GM12878 (cell line): ENCODE data around the gene TULP4. TPM values are rescaled to one million over a fixed set of nuclear protein-coding genes. Genes with fewer than 3 reads are reported as not detected.

Source experiments
- ATAC-seq: fragments of 200-7000 bp; cut with Tn5 transposase; 3 replicates; pipeline ENCODE4 v1.9.1; 2020; ENCODE audit warnings: mild to moderate bottlenecking, moderate library complexity
- BruUV-seq: library from RNA; stranded (reverse); fragments of 400-500 nt; replicated peaks from 2 replicates; lab custom pipeline; 2021; lab: Mats Ljungman, UMichigan
- CTCF ChIA-PET: fragments of 300-600 bp; sonication (Branson Sonifier 250); formaldehyde crosslinking; extraction: SDS; loops from one replicate; lab custom pipeline; 2021; ENCODE audit warnings: inconsistent platforms; lab: Yijun Ruan, JAX
- POLR2A ChIA-PET: fragments of 350-600 bp; formaldehyde crosslinking; extraction: SDS; loops from one replicate; lab custom pipeline; 2021; ENCODE audit warnings: inconsistent platforms; lab: Charles Lee
- RAD21 ChIA-PET: fragments of 300-600 bp; sonication (Branson Sonifier 250); formaldehyde crosslinking; loops from one replicate; lab custom pipeline; 2023; ENCODE audit warnings: antibody characterized with exemption; ENCODE audit not compliant: unreplicated experiment; lab: Charles Lee
- SMC1A ChIA-PET: fragments of 300-600 bp; sonication (Branson Sonifier 250); formaldehyde crosslinking; loops from one replicate; lab custom pipeline; 2023; ENCODE audit not compliant: unreplicated experiment, uncharacterized antibody; lab: Charles Lee
- DNase-seq: peaks from one replicate; pipeline ENCODE4 v3.0.0-alpha.2; 2011; ENCODE audit warnings: low read depth, low spot score
- FAIRE-seq: peaks from 3 replicates; lab custom pipeline; 2011; peaks lifted over from hg19 to GRCh38; lab: Jason Lieb, UNC
- H2AFZ ChIP-seq: 2 replicates; pipeline ENCODE4 v1.6.0; 2011; ENCODE audit warnings: low read depth, low read length, control low read depth; ENCODE audit not compliant: control insufficient read depth
- H3K27ac ChIP-seq: 2 replicates; pipeline ENCODE4 v1.5.1; 2011; ENCODE audit warnings: control low read depth; ENCODE audit not compliant: control insufficient read depth, insufficient read depth
- H3K27me3 ChIP-seq, 2 experiments: replicated peaks in 1 of 2; 2 replicates each; pipeline versions ENCODE4 v1.6.0 to v1.6.1; 2011; ENCODE audit warnings: low read length in 1 of 2; ENCODE audit not compliant: control insufficient read depth in 2 of 2, insufficient read depth in 2 of 2
- H3K36me3 ChIP-seq, 2 experiments: 2 replicates each; pipeline ENCODE4 v1.5.1; 2011; ENCODE audit warnings: low read length in 1 of 2; ENCODE audit not compliant: control insufficient read depth in 2 of 2, insufficient read depth in 2 of 2
- H3K4me1 ChIP-seq: 2 replicates; pipeline ENCODE4 v1.6.1; 2011; ENCODE audit warnings: mild to moderate bottlenecking, low read length, moderate library complexity, mixed read lengths; ENCODE audit not compliant: control insufficient read depth, insufficient read depth
- H3K4me2 ChIP-seq: 2 replicates; pipeline ENCODE4 v1.6.0; 2011; ENCODE audit warnings: control low read depth; ENCODE audit not compliant: control insufficient read depth, insufficient read depth
- H3K4me3 ChIP-seq: fragments of 200-600 bp; sonication (generic); 2 replicates; pipeline ENCODE4 v1.5.1; 2016
- H3K79me2 ChIP-seq: 2 replicates; pipeline ENCODE4 v1.6.0; 2011; ENCODE audit warnings: low read length; ENCODE audit not compliant: control insufficient read depth, insufficient read depth
- H3K9ac ChIP-seq: 2 replicates; pipeline ENCODE4 v1.8.0; 2011; ENCODE audit warnings: low read length, control low read depth, mixed read lengths; ENCODE audit not compliant: control insufficient read depth, insufficient read depth
- H3K9me3 ChIP-seq: replicated peaks from 3 replicates; pipeline ENCODE4 v1.5.1; 2011; ENCODE audit warnings: mild to moderate bottlenecking, low read length; ENCODE audit not compliant: control insufficient read depth, insufficient read depth
- H4K20me1 ChIP-seq: 2 replicates; pipeline ENCODE4 v1.6.0; 2011; ENCODE audit not compliant: control insufficient read depth, insufficient read depth
- CHD1 ChIP-seq: IDR thresholded peaks from 2 replicates; pipeline ENCODE4 v1.6.1; 2012; ENCODE audit warnings: low read depth, low read length, improper control_type of control experiment
- CREM ChIP-seq: IDR thresholded peaks from 2 replicates; pipeline ENCODE4 v1.6.1; 2014; ENCODE audit warnings: antibody characterized with exemption, low read depth
- IRF5 ChIP-seq: fragments of 450-650 bp; IDR thresholded peaks from 2 replicates; pipeline ENCODE4 v1.6.1; 2017; ENCODE audit warnings: borderline replicate concordance
- MYC ChIP-seq: IDR thresholded peaks from 2 replicates; pipeline ENCODE4 v1.6.1; 2011; ENCODE audit warnings: mild to moderate bottlenecking, low read length, moderate library complexity, inconsistent platforms; ENCODE audit not compliant: insufficient read depth, insufficient replicate concordance, insufficient read length, severe bottlenecking
- NRF1 ChIP-seq: conservative IDR thresholded peaks from 2 replicates; pipeline ENCODE4 v1.6.1; 2011; ENCODE audit warnings: mild to moderate bottlenecking, low read depth, low read length, improper control_type of control experiment
- RUNX3 ChIP-seq: IDR thresholded peaks from 2 replicates; pipeline ENCODE4 v1.6.1; 2012; ENCODE audit warnings: low read length, inconsistent platforms
- SP1 ChIP-seq: IDR thresholded peaks from one replicate; pipeline ENCODE4 v1.6.1; 2011; ENCODE audit warnings: low read depth, low read length
- TCF7 ChIP-seq: IDR thresholded peaks from 2 replicates; pipeline ENCODE4 v1.6.1; 2014; ENCODE audit warnings: antibody characterized with exemption, borderline replicate concordance
- ZNF384 ChIP-seq: IDR thresholded peaks from 2 replicates; pipeline ENCODE4 v1.6.1; 2012; ENCODE audit warnings: low read depth, mild to moderate bottlenecking, low read length, improper control_type of control experiment, borderline replicate concordance
- WGBS: methylation state at CpG from one replicate; pipeline ENCODE4 v1.1.6; 2016; ENCODE audit warnings: low lambda C conversion rate; ENCODE audit not compliant: insufficient replicate concordance, insufficient coverage; ENCODE audit errors: missing lambda C conversion rate; 5-methylcytosine and 5-hydroxymethylcytosine counted together
- in situ Hi-C: fragments of 300-500 bp; cut with MboI; formaldehyde crosslinking; loops from 9 replicates; pipeline ENCODE4 v1.14.3; 2018; ENCODE audit warnings: mixed read lengths
- intact Hi-C: fragments of 100-400 bp; cut with micrococcal nuclease; formaldehyde crosslinking; loops from one replicate; pipeline ENCODE4 v1.14.2; 2022; ENCODE audit not compliant: unreplicated experiment
- polyA plus RNA-seq, 11 experiments: library from polyadenylated mRNA; depleted of rRNA in 4 of 11; unstranded in 6 of 11; stranded (reverse) in 5 of 11; fragments of >200 nt; fragmentation: Nextera tagmentation in 4 of 11; fragmentation: Illumina TruSeq in 1 of 11; extraction: Ambion mirVana in 4 of 11; extraction: Trizol in 1 of 11; gene quantifications; 1 replicate in 1 of 11; 2 replicates in 10 of 11; pipeline versions ENCODE4 v1.2.1 to v1.2.3, GENCODE V29; 2011 to 2016; ENCODE audit warnings: inconsistent platforms in 2 of 11, missing spikeins in 2 of 11, low read depth in 1 of 11
- total RNA-seq, 4 experiments: library from RNA; depleted of rRNA in 3 of 4; stranded (reverse); fragments of >200 nt in 3 of 4; fragmentation: Illumina TruSeq in 1 of 4; extraction: Trizol in 1 of 4; gene quantifications; 2 replicates each; pipeline versions ENCODE4 v1.2.1 to v1.2.3, GENCODE V29; 2013 to 2021

The TULP4 gene
- total and polyA plus RNA-seq, 10 of the 15 experiments (the other 5 are each of a cell fraction or from before 2014, with no cell fraction given): 0.73 to 31.8 (median 14.0) TPM

- ChIA-PET SMC1A (interaction anchor here (0.8 kb wide), 1 partner anchor 120 kb away, joined by 3 read pairs; no protein-coding TSS in a partner anchor), RAD21 (no interaction called here), POLR2A (no interaction called here), CTCF (interaction anchor here (1.1 kb wide), 1 partner anchor 10 kb away, joined by 3 read pairs; no protein-coding TSS in a partner anchor)
- no TSS peak for BruUV-seq
- FAIRE-seq: no peak
- Histone ChIP-seq H3K79me2 (no peaks in the 10 kb centered on the region), H3K27me3 (no peaks in the 10 kb centered on the region), H3K4me2 (no peak overlapping the region), H3K9me3 (no peaks in the 10 kb centered on the region), H3K4me3 (no peak overlapping the region), H3K4me1 (no peaks in the 10 kb centered on the region), H4K20me1 (no peaks in the 10 kb centered on the region), H3K9ac (no peak overlapping the region), H3K36me3 (peaks cover 2 to 5% of the 10 kb centered on the region in 2 experiments; a peak in 2 of 4 replicates), H3K27ac (no peak overlapping the region), H2AFZ (no peak overlapping the region)
- 97% methylated on average over 2 of the region's 2 CpGs for WGBS
- intact Hi-C loops (no loop called here), in situ Hi-C loops (no loop called here)
- DNase-seq: no peak
- no peak for ATAC-seq
- TF ChIP-seq TCF7: no peak
- TF ChIP-seq ZNF384: no peak
- TF ChIP-seq CHD1: no peak
- no peak for TF ChIP-seq MYC
- TF ChIP-seq SP1: no peak
- TF ChIP-seq CREM: no peak
- TF ChIP-seq NRF1: no peak
- TF ChIP-seq IRF5: no peak
- no peak for TF ChIP-seq RUNX3
Observed at GRCh38 chr6:158465257-158465656, 153.0 kb downstream of the TULP4 start.
